GM13976 (cell line): ENCODE data around the gene RELN.

ENCODE experiments used
- DNase-seq: peaks from one replicate; pipeline ENCODE4 v3.0.0; 2012; ENCODE audit warnings: low spot score
- CTCF ChIP-seq: IDR thresholded peaks from 2 replicates; pipeline ENCODE4 v1.5.1; 2012; ENCODE audit warnings: borderline replicate concordance, mild to moderate bottlenecking; ENCODE audit not compliant: insufficient read depth; ENCODE audit errors: extremely low read depth, missing control alignments, control extremely low read depth
- in situ Hi-C: fragments of 300-500 bp; cut with MboI; formaldehyde crosslinking; loops from one replicate; pipeline ENCODE4 v1.12.0; 2022; ENCODE audit warnings: low sequenced_read_pairs, mixed read lengths, inconsistent platforms; ENCODE audit not compliant: unreplicated experiment

The RELN gene

GRCh38 chr7:103690242-103690974, 299.1 kb downstream of the RELN start:
- in situ Hi-C loops = no loop called here
- no peak for TF ChIP-seq CTCF
- no peak for DNase-seq

GRCh38 chr7:103689255-103689654, 300.2 kb downstream of the RELN start:
- DNase-seq = no peak
- in situ Hi-C loops = no loop called here
- TF ChIP-seq CTCF = no peak

- TF ChIP-seq CTCF = no peak
- in situ Hi-C loops = no loop called here
- no peak for DNase-seq
Measured at GRCh38 chr7:103687951-103688350, 301.5 kb downstream of the RELN start.

- DNase-seq = no peak
- in situ Hi-C loops = no loop called here
- no peak for TF ChIP-seq CTCF
Measured at GRCh38 chr7:103687272-103687671, 302.2 kb downstream of the RELN start.

GRCh38 chr7:103686763-103687162, 302.7 kb downstream of the RELN start:
- in situ Hi-C loops = no loop called here
- no peak for TF ChIP-seq CTCF

GRCh38 chr7:103686064-103686463, 303.4 kb downstream of the RELN start:
- TF ChIP-seq CTCF = no peak
- DNase-seq = no peak
- in situ Hi-C loops = no loop called here

More at GRCh38 chr7:103686763-103687162, 302.7 kb downstream of the RELN start:
- no peak for DNase-seq
